Thyroid gland (tissue), 4 donors: ENCODE results near the gene AKAP1.

Experiments
- CTCF ChIP-seq, 6 experiments: fragments of 200-600 bp in 3 of 6; fragments of 450-650 bp in 3 of 6; sonication (generic) in 3 of 6; IDR thresholded peaks; one replicate each; pipeline ENCODE4 v1.5.1; 2016 to 2019; ENCODE audit warnings: antibody characterized with exemption in 6 of 6, mild to moderate bottlenecking in 2 of 6, inconsistent platforms in 1 of 6, moderate library complexity in 1 of 6
- POLR2A ChIP-seq, 2 donors: fragments of 450-650 bp; IDR thresholded peaks; one replicate each; pipeline ENCODE4 v1.6.1; 2017; ENCODE audit warnings: antibody characterized with exemption in 2 of 2, mild to moderate bottlenecking in 2 of 2, moderate library complexity in 1 of 2

GRCh38 chr17:57107498-57108101 is 22.6 kb downstream of the AKAP1 start:
- TF ChIP-seq POLR2A (IDR thresholded peaks at IDR 0.05), result no peak
- no peak for TF ChIP-seq CTCF (IDR thresholded peaks at IDR 0.05)
